Activated CD8-positive, alpha-beta memory T cell treated with anti-CD3 and anti-CD28 coated beads, Interleukin-2, amount 50 U/mL, for 24 hours (primary cell): ENCODE results near the gene TTR.

ENCODE experiments used
- DNase-seq: peaks from one replicate; pipeline ENCODE4 v3.0.0-alpha.2; 2020; ENCODE audit errors: extremely low read depth

The TTR gene

DNA sequence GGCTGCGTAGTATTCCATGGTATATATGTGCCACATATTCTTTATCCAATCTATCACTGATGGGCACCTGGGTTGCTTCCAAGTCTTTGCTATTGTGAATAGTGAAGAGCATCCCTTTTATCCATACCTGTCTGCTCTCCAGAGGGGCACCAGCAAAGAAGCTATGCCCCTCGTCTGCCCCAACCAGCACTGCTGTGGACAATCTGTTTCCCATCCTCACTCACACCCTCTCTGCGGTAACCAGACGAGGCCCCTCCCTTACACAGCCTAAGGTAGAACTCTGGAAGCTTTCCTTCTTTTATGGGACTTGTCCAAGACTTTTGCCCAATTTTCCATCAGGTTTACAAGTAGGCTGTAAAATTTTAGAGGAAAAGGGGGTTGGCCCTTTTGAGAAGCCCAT is 24.9 kb downstream of the TTR start:
- DNase-seq: no peak

DNA sequence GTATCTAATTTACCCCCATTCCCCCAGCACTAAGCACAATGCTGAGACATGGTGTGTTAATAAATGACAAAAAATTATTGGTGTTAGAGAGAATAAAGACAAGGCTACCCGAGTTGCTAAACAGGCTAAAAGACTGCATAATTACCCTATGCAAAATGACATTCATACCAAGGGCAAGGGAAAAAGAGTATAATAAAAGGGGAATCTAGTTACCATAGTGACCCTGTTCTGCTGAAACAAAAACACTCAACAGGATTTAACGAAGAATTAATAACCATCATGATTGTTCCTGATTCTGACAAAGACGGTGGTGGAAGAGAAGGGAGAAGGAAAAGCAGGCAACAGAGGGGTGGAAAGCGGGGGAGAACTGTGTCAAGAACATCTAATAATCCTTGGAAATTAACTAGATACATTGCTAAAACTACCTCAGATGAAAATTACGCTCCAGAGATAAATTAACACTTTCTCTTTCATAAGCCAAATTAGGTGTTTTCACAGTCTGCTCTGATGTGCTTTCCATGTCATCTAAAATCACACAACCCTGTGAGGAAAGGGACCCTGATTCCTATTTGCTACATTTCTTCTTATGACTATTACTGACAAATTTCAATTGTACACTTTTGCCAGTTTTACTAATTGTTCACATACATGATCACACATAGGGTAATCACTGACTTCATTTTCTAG is 25.5 kb downstream of the TTR start:
- DNase-seq: no peak

DNA sequence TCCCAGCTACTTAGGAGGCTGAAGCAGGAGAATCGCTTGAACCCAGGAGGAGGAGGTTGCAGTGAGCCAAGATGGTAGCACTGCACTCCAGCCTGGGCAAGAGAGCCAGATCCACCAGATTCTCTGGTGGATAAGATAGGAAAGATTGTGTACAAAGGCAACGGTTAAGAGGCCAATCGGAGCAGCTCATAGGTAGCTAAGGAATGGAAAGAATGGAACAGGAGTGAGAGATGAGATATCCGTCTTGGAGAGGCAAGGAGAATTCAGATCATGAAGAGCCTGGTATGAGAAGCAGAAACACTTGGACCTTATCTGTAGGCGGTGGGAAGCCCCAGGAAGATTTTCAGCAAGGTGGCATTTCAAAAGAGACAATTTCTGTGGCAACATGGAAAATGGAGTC is 27.1 kb downstream of the TTR start:
- no peak for DNase-seq

DNA sequence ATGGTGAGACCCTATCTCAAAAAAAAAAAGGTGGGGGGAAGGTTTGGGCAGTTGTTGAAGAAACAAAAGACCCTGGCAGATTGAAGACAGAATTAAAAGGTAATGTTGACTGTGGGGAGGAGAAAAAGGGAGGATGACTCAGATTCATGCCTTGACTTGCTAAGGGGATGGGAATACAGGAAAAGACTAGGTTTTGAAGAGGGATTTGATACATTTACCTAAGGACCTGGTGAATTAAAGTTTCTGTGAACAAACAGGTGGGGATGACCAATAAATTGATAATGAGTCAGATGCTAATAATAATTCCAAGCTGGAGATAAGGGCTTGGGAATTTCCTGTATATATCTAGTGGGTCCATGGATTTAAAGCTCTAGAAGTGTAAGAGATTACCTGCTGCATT is 27.6 kb downstream of the TTR start:
- no peak for DNase-seq

DNA sequence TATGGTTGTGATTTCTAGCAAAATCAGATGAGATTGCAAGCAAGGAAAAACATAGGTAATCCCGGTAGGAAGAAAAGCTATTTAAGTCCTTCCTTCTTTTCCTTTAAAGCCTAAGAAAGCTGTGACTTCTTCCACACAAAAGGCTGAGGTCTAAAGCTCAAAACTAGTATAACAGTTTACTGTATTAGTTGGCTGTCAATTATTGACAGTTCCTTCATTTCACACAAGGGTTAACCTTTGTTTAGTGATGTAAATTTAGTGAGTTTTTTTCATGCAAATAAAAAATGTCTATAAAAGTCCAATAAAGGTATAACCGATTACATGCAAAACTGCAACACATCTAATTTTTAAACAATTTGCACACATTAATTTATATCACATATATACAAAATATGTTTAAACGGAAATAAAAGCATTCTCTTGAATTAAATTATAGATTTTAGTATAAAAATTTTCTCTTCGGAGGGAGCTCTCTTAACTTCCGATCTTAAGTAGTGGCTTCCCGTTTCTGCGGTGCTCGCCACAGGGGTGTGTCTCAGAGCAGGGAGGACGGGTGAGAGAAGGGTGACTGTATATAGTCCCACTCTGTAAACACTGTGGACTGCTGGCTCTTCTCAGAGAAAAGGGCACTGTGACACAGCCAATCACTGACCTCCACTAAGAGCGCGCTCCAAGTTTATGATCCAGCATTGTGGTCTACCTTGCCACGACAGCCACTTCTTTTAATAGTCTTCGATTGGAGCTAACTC is 33.4 kb downstream of the TTR start:
- no peak for DNase-seq

DNA sequence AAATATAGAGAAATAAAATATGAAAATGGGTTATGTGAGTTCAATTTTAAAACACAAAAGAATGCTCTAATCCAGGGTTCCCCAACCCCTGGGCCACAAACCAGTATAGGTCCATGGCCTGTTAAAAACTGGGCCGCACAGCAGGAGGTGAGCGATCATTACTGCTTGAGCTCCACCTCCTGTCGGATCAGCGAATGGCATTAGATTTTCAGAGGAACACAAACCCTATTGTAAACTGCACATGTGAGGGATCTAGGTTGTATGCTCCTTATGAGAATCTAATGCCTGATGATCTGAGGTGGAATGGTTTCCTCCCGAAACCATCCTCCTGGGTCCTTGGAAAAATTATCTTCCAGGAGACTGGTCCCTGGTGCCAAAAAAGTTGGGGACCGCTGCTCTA is 34.7 kb downstream of the TTR start:
- no peak for DNase-seq

DNA sequence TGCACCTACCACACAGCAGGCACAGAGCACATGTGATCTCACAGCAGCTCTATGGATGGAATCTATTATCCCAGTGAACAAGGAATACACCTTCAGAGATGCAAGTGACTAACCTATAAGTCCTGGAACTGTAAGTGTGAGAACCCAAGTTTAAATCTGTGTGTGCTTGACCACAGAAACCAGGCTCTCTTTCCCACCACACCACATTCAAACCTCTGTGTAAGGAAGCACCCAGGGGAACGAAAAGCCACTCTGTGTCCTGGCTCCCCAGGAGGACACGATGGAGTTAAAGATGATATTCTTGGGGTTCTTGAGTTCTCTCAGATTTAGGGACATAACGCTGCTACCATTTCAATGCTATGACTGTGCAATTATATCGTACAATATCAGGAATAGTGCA is 38.9 kb downstream of the TTR start:
- DNase-seq: no peak

DNA sequence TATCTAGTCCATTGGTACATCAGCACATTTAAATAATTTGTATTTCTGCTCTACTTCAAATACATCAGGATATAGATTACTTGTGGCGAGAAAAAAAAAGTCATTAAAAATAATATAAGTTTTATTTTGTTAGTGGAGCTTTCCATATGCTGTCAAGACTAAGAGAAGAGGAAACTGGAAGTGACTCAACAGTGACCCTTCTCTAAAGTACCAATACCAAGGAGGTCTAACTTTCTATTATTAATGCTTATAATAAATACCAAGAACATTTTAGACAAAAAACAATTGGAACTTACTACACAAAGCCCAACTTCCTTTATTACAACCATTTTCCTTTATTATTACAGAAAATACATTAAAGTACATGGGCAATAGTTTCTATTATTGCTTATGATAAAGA is 39.8 kb downstream of the TTR start:
- DNase-seq: no peak

DNA sequence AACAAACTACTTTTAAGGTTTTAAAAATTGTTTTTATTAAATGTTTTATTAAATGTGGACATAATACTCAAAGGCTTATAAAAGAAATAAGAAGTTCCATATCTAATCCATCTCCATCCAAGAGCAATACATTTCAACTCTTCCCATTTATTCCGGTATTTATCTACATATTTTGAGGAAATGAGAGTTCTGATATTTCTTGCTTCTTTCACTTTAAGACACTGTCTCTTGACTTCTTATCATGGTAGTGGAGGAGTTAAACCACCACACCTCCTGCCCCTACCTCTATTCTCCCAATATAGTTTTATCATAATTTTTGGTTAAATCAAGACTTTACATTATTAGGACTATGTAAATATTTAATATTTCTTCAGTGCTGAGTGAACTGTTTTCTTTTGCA is 40.7 kb downstream of the TTR start:
- DNase-seq: no peak

DNA sequence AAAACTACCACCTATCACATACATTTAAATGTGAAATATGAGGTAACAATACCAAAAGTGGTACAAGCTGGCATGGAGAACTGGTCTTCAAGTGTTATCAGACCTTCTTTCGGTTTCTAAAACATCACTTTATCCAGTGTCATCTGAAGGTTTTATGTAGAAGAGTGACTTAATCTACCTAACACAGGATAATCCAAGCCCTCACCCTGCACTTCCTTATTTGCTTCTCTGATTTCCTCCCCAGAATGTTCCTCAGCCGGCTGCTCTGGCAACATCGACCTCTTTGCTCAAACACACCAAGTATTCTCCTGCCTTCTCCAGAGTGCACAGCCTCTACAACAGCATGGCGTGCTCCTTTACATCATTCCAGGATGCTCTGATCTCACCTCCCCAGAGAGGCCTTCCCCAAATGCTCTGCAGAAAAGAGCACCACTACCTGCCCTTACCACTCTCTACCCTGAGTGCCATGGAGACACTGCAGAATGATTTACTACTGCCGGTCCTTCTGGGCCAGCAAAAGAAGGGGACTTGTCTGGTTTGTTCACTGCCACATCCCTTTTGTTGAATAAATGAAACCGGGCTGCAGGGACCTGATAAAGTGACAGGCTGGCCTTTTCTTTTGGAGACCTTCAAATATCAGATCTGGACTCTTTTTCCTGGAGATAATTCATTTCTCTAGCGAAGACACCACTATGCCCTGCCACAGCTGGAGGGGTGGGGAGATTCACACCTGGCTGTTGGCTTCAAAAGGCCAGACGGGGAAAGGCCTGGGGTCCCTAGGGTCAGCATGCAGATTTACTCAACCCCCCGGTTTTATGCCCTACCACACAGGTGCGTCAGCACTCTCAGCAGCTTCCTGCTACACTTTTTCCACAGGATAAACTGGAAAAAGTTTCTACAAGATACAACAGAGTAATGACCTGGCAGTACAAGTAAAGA is 42.0 kb downstream of the TTR start:
- DNase-seq: no peak

DNA sequence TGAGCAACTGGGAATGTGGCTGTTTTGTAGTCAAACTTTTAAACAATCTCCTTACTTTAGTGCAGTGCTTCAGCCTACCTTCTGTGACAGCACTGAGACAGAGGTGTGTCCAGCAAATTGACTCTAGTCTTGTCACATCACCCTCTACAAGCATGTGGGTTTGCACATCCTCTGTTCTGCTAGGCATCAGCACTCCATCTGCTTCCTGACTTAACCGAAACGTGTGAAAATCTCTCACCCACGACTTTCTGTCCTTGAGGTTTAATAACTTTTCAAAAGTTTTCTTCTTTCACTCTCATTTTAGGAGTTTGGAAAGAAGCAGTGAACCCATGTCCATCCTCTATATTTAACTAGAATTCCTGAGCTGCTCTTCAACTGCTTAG is 42.6 kb downstream of the TTR start:
- no peak for DNase-seq

DNA sequence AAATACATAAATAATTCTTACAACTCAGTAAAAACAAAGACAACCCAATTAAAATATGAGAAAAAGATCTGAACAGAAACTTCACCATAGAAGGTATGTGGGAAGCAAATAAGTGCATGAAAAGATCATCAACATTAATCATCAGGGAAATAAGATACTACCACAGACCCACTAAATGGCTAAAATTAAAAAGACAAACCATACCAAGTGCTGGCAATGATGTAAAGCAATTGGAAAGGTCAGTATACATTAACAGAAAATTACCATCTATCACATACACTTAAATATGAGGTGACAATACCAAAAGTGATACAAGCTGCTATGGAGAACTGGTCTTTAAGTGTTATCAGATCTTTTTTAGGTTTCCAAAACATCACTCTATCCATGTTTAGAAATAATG is 44.7 kb downstream of the TTR start:
- DNase-seq: no peak

DNA sequence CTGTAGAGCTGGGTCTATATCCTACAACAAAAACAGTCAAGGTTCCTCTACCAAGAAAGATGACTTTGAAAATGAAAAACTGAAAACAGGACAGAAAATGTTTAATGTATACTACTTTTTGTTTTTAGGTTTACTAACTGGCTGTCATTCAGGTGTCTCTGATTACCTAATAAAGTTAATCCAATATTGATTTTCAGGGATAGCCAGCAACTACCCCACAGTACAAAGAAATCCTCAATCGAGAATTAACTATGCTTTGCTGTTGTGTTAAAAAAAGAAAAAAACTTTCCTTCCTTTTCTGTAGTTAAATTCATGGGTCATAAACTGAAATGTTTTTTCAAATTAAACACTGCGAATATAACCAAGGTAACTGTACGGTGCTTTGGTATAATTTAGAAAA is 45.8 kb downstream of the TTR start:
- no peak for DNase-seq

DNA sequence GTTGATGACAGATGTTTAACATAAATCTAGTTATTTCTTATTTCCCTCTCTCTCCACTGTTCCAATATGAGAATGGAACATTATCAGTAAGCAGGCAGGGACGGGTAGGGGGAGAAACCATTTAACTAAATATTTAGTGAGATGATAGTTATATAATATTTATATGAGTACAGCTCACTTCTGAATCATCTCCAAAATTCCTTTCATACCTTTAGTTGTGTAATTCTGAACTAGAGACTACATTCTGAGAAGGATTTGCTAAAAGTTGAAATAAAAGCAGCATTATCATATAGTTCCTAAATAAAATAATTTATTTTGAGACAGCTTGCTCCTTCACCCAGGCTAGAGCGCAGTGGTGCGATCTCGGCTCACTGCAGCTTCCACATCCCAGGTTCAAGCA is 51.3 kb downstream of the TTR start:
- DNase-seq: no peak

DNA sequence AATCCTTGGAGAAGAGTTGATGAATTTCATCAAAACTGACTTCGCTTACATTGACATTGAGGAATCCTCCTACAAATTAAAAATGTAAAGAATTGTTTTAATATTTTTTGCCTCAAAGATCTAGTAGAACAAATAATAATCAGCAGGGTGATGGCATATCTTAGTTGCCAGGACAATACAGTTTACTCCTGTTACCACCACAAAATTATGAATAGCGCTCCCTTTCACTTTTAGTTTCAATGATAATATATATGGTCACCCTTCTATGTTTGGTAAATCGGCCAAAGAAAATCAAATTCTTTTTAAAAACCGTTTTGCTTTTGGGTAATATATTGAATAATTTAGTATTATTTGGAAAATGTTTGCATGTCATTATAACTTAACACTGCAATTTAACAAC is 53.7 kb downstream of the TTR start:
- DNase-seq: no peak

DNA sequence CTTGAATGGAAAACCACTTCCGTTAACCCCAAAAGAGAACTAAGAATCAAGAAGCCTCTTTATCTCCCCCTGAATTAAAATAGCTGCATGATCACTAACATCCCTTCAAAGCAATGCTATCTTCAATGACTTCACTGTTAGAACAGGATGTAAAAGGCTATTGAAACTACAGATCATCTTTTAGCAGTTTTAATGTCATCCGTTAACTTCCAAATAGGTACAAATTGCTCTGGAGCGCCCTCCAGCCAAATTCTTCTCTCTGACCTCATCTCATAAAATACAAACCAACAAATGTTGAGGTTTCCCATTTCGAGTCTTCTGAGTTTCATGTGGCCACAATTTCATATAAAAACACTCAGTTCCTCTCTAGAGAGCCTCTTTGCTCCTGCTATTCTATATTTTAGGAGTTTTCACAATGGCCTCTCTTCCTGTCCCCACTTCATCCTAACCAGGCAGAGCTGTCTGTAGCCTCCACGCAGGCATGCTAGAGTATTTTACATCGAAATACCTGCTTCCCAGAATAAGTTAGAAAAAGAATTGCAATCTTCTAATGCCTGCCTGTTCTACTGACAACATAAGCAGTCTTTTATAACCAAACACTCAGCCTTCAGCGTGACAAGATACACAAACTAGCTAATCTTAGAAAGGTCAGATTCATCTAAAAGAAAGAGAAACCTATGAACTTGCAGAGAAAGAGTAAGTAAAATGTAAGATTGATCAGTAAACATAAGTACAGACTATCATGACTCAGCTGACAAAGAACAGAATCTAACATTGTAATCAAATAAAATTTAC is 54.9 kb downstream of the TTR start:
- DNase-seq: no peak

DNA sequence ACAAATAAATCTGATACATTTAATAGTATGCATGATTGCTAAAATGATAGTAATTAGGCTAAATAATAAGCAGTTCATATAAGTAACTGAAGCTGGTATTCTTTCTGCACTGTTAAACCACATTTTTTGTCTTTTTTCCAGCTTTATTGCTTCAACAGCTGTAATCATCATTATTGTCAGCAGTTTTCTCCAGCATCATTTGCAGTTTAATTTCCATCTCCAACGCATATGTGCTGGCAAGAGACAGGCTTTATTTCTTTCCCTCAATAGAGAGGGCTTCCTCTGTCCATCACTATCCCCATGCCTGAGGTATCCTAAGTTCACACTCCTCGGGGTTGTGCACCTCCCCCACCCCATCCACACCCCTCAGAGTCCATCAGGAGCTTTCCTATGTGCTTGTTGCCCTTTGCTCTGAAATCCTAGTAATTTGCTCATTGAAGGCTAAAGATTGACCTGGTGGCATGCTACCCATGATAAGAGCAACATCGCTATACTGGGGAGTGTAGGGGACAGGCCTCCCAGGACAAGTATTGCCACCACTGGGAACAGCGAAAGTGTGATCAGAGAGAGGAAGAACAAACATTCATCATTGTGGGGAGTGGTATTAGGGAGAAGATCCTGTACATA is 55.6 kb downstream of the TTR start:
- no peak for DNase-seq
